Stimulated activated CD4-positive, alpha-beta T cell treated with anti-CD3 and anti-CD28 coated beads, Interleukin-12 subunit alpha, Interleukin-12 subunit beta, amount 100 ng/mL, for 4 hours (primary cell): ENCODE results near the gene RBM41.

Experiments
- DNase-seq: peaks from one replicate; pipeline ENCODE4 v3.0.0-alpha.2; 2020

The RBM41 gene

DNA sequence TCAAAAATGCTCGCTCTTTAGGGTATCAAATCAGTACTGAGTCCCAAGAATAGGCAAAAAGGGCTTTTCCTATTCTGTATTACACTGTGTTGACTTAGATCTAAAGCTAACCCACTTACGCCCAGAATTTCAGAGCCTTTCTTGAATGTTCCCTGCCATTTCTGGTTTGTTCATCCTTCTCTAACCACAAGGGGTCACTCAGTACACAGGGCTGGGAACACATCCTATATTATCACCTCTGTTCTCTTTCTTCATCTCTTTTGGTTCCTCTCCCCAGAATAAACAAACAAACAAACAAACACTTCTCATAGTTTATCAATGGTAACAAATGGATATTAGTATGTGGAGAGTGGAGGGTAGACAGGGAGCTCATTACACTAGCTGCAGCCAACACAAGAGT, 93.1 kb downstream of the RBM41 start:
- DNase-seq, result no peak

- DNase-seq, result no peak
Observed at GRCh38 chrX:107014936-107015335, 103.7 kb downstream of the RBM41 start.
